T-helper 1 cell treated with Interleukin-12 subunit alpha and Interleukin-12 subunit beta and Interleukin-4 antibody, amounts not matched to agents 30 μg/mL and 1 μg/mL, for 36 hours (primary cell): Measurements from ENCODE around the gene MBD6.

Experiments
- H3K27ac Mint-ChIP-seq: one replicate; pipeline ENCODE4 v1.8.0; 2021; ENCODE audit warnings: mild to moderate bottlenecking, mixed read lengths
- H3K27me3 Mint-ChIP-seq: one replicate; pipeline ENCODE4 v1.8.0; 2021; ENCODE audit warnings: low read depth, mixed read lengths
- H3K36me3 Mint-ChIP-seq: one replicate; pipeline ENCODE4 v1.8.0; 2021; ENCODE audit warnings: low read depth, mixed read lengths
- H3K4me1 Mint-ChIP-seq: one replicate; pipeline ENCODE4 v1.8.0; 2021; ENCODE audit warnings: low read depth, mixed read lengths
- H3K4me3 Mint-ChIP-seq: one replicate; pipeline ENCODE4 v1.8.0; 2021; ENCODE audit warnings: mild to moderate bottlenecking, moderate library complexity, mixed read lengths
- H3K9me3 Mint-ChIP-seq: one replicate; pipeline ENCODE4 v1.8.0; 2021; ENCODE audit warnings: mixed read lengths

The MBD6 gene

DNA sequence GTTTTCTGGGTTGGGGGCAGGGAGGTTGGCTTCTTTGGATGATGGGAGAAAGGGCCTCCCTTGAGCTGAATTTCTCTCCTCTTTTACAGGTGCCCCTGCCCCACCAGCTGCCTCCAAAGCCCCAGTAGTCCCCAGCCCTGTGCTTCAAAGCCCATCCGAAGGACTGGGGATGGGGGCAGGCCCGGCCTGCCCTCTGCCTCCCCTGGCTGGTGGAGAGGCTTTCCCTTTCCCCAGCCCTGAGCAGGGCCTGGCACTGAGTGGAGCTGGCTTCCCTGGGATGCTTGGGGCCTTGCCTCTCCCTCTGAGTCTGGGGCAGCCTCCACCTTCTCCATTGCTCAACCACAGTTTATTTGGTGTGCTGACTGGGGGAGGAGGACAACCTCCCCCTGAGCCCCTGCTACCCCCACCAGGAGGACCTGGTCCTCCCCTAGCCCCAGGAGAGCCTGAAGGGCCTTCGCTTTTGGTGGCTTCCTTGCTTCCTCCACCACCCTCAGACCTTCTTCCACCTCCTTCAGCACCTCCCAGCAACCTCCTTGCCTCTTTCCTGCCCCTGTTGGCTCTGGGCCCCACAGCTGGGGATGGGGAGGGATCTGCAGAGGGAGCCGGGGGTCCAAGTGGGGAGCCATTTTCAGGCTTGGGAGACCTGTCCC lies 4.0 kb downstream of the MBD6 start:
- H3K36me3 Mint-ChIP-seq, result peaks cover 40% of the 10 kb centered on the region
- H3K27me3 Mint-ChIP-seq, result no peaks in the 10 kb centered on the region
- H3K4me3 Mint-ChIP-seq, result no peak overlapping the region
- no peaks in the 10 kb centered on the region for H3K9me3 Mint-ChIP-seq
- no peak overlapping the region for H3K27ac Mint-ChIP-seq
- peaks cover 30% of the 10 kb centered on the region for H3K4me1 Mint-ChIP-seq

DNA sequence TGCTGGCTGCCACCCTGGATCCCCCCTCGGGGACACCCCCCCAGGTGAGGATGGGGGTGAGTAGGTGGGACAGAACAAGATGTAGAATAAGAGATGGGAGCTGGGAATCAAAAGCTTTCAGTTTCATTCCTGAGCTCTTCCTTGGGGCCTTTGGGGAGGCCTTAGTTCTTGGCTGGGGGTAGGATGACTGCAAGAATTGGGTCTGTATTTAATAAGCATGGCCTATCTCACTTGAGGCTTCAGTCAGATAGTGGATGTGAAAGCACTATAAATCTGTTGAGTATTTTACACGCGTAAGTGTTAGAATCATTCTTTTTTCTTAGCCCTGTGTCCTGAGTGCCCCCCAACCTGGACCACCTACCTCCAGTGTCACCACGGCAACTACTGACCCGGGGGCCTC lies 4.6 kb downstream of the MBD6 start:
- Mint-ChIP-seq H3K4me3 (no peak overlapping the region), H3K4me1 (peaks cover 25% of the 10 kb centered on the region), H3K27ac (no peak overlapping the region), H3K27me3 (no peaks in the 10 kb centered on the region), H3K9me3 (no peaks in the 10 kb centered on the region), H3K36me3 (peaks cover 43% of the 10 kb centered on the region)

DNA sequence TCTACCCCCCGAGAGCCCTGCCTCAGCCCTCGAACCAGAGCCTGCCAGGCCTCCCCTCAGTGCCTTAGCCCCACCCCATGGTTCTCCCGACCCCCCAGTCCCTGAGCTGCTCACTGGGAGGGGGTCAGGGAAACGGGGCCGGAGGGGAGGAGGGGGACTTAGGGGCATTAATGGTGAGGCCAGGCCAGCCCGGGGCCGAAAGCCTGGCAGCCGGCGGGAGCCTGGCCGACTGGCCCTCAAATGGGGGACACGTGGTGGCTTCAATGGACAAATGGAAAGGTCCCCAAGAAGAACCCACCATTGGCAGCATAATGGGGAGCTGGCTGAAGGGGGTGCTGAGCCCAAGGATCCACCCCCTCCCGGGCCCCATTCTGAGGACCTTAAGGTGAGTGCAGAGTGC lies 5.6 kb downstream of the MBD6 start:
- Mint-ChIP-seq H3K9me3 (no peaks in the 10 kb centered on the region), H3K4me1 (peaks cover 22% of the 10 kb centered on the region), H3K36me3 (peaks cover 48% of the 10 kb centered on the region), H3K4me3 (no peak overlapping the region), H3K27me3 (no peaks in the 10 kb centered on the region), H3K27ac (no peak overlapping the region)

DNA sequence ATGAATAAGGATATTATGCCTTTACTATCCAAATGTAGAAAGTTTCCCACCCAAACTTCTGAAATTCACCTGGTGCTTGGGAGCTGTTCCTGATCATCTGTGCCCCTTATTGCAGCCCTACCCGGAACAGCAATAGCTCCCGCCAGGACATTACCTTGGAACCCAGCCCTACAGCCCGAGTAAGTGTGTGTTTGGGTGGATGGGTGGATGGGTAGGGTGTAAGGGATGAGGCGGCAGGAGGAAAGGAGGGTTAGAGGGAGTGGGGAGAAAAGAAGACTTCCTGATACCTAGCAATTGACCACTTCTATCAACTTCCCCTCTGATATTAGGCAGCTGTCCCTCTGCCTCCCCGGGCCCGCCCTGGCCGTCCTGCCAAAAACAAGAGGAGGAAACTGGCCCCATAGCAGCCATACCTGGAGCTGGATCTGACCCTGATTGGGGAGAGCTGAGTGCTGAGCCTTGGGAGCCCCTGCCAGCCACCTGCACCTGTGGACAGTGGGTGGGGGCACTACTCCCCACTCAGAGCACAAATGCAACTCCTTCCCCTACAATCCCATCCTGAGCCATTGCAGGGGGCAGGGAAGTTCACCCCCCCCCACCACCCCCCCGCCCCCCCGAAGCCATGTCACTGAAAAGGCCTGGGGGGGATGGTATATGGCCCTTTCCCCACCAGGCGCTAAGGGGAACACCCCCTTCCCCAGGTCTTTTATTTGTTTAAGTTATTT lies 6.4 kb downstream of the MBD6 start:
- Mint-ChIP-seq H3K27me3 (no peaks in the 10 kb centered on the region), H3K36me3 (peaks cover 46% of the 10 kb centered on the region), H3K4me1 (peaks cover 14% of the 10 kb centered on the region), H3K27ac (no peak overlapping the region), H3K4me3 (no peak overlapping the region), H3K9me3 (no peaks in the 10 kb centered on the region)

DNA sequence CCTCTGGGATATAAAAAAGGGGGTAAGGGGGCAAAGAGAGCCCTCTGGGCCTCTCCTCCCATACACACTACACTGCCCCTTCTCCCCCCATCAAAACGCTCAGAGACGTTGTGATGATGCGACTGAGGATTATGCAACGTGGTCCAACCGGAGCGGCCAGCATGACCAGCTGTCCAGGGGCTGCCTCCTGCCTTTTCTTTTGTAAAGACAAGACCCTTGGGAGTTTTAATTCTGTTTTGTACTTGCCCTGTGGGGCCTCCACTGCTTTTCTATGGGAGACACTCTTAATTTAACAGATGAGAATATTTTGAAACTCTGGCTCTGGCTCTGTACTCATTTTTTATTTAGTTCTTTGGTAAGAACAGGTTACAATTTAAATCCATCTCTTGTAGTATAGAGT lies 7.2 kb downstream of the MBD6 start:
- no peaks in the 10 kb centered on the region for H3K27me3 Mint-ChIP-seq
- H3K36me3 Mint-ChIP-seq, result peaks cover 47% of the 10 kb centered on the region
- no peaks in the 10 kb centered on the region for H3K9me3 Mint-ChIP-seq
- H3K27ac Mint-ChIP-seq, result no peak overlapping the region
- no peak overlapping the region for H3K4me3 Mint-ChIP-seq
- H3K4me1 Mint-ChIP-seq, result peaks cover 7% of the 10 kb centered on the region

DNA sequence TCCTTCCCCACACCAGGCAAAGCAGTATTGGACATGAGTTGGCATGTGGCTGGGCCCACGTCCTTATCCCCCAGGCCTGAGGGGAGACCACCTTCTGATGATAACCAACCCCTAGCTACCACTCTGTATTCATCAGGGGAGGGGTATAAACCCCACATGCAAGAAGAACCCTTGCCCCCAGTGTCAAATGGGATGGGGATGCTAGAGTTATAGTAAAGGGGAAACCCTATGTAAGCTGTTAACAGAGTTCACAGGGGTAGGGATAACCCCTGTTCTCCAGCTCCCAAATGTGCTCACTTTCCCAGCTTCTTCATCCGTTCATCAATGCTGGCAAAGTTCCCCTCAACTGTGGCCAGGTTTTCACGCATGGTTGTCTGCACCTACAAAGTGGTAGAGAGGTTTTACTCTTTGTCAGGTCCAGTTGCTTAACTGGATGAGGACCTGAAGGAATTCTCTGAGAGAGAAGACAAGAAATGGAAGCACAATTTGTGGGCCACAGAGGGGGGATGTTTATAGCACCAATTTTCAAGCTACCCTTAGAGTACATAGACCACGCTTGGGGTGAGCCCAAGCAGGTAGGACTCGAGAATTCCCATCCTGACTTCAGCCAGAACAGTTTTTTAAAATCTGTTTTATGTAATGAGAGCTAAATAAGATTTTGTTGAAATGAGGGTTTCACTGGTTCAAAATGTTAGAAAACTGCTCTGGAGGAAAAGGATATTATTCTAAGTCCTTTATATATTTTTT lies 7.9 kb downstream of the MBD6 start:
- H3K27me3 Mint-ChIP-seq, result no peaks in the 10 kb centered on the region
- no peak overlapping the region for H3K4me3 Mint-ChIP-seq
- H3K9me3 Mint-ChIP-seq, result no peaks in the 10 kb centered on the region
- H3K4me1 Mint-ChIP-seq, result peaks cover 6% of the 10 kb centered on the region
- H3K36me3 Mint-ChIP-seq, result peaks cover 46% of the 10 kb centered on the region
- H3K27ac Mint-ChIP-seq, result no peak overlapping the region

DNA sequence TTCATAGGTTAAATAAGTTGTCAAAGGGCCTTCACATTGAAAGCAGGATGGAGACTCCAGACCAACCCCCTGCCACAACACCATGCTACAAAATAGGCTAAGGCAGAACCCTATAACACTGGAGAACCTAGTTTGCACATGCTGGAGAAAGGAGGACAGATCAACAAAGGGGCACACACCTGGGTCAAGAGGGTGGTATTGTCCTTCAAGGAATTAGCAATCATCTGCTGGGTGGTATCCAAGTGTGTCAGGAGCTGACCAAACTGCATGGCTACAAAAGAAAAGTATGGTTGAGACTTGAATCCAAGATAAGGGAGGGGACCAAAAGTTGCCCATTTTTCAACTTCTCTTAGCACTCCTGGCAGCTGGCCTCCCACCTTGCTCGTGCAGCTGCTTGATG lies 9.2 kb downstream of the MBD6 start:
- Mint-ChIP-seq H3K36me3 (peaks cover 52% of the 10 kb centered on the region), H3K27ac (no peak overlapping the region)

GRCh38 chr12:57533108-57533507 lies 10.5 kb downstream of the MBD6 start:
- peaks cover 8% of the 10 kb centered on the region for H3K4me1 Mint-ChIP-seq
- H3K9me3 Mint-ChIP-seq, result no peaks in the 10 kb centered on the region
- no peak overlapping the region for H3K27ac Mint-ChIP-seq
- peaks cover 47% of the 10 kb centered on the region for H3K36me3 Mint-ChIP-seq
- H3K27me3 Mint-ChIP-seq, result no peaks in the 10 kb centered on the region
- H3K4me3 Mint-ChIP-seq, result no peak overlapping the region

More for the DNA sequence above, 9.2 kb downstream of the MBD6 start:
- H3K4me3 Mint-ChIP-seq, result no peak overlapping the region
- H3K9me3 Mint-ChIP-seq, result no peaks in the 10 kb centered on the region
- no peaks in the 10 kb centered on the region for H3K27me3 Mint-ChIP-seq
- H3K4me1 Mint-ChIP-seq, result peaks cover 5% of the 10 kb centered on the region

- Mint-ChIP-seq H3K27me3 (no peaks in the 10 kb centered on the region), H3K27ac (no peak overlapping the region), H3K36me3 (peaks cover 45% of the 10 kb centered on the region), H3K9me3 (no peaks in the 10 kb centered on the region), H3K4me3 (no peak overlapping the region), H3K4me1 (peaks cover 5% of the 10 kb centered on the region)
Observed at GRCh38 chr12:57534250-57534649, 11.6 kb downstream of the MBD6 start.

GRCh38 chr12:57534991-57535543 lies 12.4 kb downstream of the MBD6 start:
- no peaks in the 10 kb centered on the region for H3K9me3 Mint-ChIP-seq
- peaks cover 4% of the 10 kb centered on the region for H3K4me1 Mint-ChIP-seq
- no peaks in the 10 kb centered on the region for H3K27me3 Mint-ChIP-seq
- no peak overlapping the region for H3K4me3 Mint-ChIP-seq
- H3K27ac Mint-ChIP-seq, result no peak overlapping the region
- peaks cover 38% of the 10 kb centered on the region for H3K36me3 Mint-ChIP-seq

- Mint-ChIP-seq H3K36me3 (peaks cover 32% of the 10 kb centered on the region), H3K27ac (no peak overlapping the region), H3K27me3 (no peaks in the 10 kb centered on the region), H3K4me1 (peaks cover 6% of the 10 kb centered on the region), H3K9me3 (no peaks in the 10 kb centered on the region), H3K4me3 (no peak overlapping the region)
Observed at GRCh38 chr12:57535764-57536596, 13.4 kb downstream of the MBD6 start.

DNA sequence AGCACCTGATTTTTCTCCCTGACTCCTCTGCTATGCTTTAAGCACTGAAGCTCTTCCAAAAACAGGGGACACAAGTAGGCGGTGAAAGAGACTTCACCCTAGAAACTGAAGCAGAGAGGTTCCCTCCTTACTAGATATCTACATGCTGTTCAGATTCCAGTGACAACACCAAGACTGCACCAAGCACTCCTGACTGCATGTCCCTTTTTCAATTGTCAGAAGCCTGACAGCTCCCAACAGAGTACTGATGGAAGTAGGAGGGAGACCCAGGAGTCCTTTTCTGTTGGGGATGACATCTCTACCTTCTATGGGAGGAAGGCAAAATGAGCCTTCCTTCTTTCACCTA lies 13.9 kb downstream of the MBD6 start:
- H3K9me3 Mint-ChIP-seq, result no peaks in the 10 kb centered on the region
- no peaks in the 10 kb centered on the region for H3K27me3 Mint-ChIP-seq
- H3K36me3 Mint-ChIP-seq, result peaks cover 34% of the 10 kb centered on the region
- H3K4me3 Mint-ChIP-seq, result no peak overlapping the region
- H3K4me1 Mint-ChIP-seq, result peaks cover 7% of the 10 kb centered on the region
- no peak overlapping the region for H3K27ac Mint-ChIP-seq

DNA sequence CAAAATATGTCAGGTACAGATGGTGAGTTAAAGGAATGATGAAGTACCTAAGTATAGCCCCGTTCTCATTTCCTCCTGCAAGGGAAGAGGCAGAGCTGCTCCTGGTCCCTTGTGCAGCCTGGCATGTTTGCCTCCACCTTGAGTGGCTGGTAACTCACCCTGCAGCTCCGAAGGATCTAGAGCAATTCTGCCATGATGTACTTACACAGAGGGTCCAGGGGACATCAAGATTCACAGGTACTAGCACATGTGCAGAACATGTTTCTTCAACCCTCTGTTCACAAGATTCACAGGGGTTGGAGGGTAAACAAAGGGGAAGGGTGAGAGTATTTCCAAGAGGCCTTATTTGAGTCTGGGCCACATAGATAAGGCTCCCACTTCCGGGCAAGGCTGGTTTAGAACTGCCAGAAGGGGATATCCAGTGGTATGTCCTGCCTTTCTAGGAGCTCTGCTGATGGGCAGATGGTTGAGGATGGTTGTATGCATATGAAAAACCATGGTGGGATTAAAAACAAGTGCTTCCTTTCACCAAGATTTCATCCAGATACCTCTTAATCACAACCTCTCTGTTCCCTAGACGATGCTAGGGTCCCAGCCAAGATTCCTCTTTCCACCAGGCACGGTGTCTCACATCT lies 16.6 kb downstream of the MBD6 start:
- Mint-ChIP-seq H3K27ac (no peak overlapping the region), H3K4me1 (peaks cover 7% of the 10 kb centered on the region), H3K36me3 (peaks cover 17% of the 10 kb centered on the region), H3K9me3 (no peaks in the 10 kb centered on the region), H3K4me3 (no peak overlapping the region), H3K27me3 (no peaks in the 10 kb centered on the region)

- H3K4me3 Mint-ChIP-seq, result no peak overlapping the region
- no peaks in the 10 kb centered on the region for H3K27me3 Mint-ChIP-seq
- peaks cover 14% of the 10 kb centered on the region for H3K4me1 Mint-ChIP-seq
- no peak overlapping the region for H3K27ac Mint-ChIP-seq
- H3K36me3 Mint-ChIP-seq, result peaks cover 14% of the 10 kb centered on the region
- H3K9me3 Mint-ChIP-seq, result no peaks in the 10 kb centered on the region
Observed at GRCh38 chr12:57541001-57541400, 18.4 kb downstream of the MBD6 start.
